Measurements from ENCODE around the gene CAMSAP3. TPM values are rescaled to one million over a fixed set of nuclear protein-coding genes. Genes with fewer than 3 reads are reported as not detected.

The CAMSAP3 gene
- total RNA-seq, 2 experiments from 2014 or later: 0.40 to 0.50 TPM

GRCh38 chr19:7610491-7611240 is 15.0 kb downstream of the CAMSAP3 start:
- ATAC-seq (ENCODE audit: low read depth) (no peak), DNase-seq (no peak)
- Mint-ChIP-seq H3K27me3 (no peaks in the 10 kb centered on the region), H3K4me1 (no peaks in the 10 kb centered on the region), H3K9me3 (no peaks in the 10 kb centered on the region), H3K36me3 (no peaks in the 10 kb centered on the region), H3K4me3 (no peak overlapping the region), H3K27ac (no peak overlapping the region)
- POLR2A ChIA-PET: no interaction called here

GRCh38 chr19:7611541-7612279 is 16.0 kb downstream of the CAMSAP3 start:
- no peaks in the 10 kb centered on the region for H3K4me1 Mint-ChIP-seq
- H3K27me3 Mint-ChIP-seq: no peaks in the 10 kb centered on the region
- no peak overlapping the region for H3K27ac Mint-ChIP-seq
- no peak for ATAC-seq (ENCODE audit: low read depth)
- H3K36me3 Mint-ChIP-seq: no peaks in the 10 kb centered on the region
- no peak for DNase-seq
- H3K9me3 Mint-ChIP-seq: no peaks in the 10 kb centered on the region
- POLR2A ChIA-PET: no interaction called here
- H3K4me3 Mint-ChIP-seq: no peak overlapping the region

- H3K27ac Mint-ChIP-seq: no peak overlapping the region
- no peaks in the 10 kb centered on the region for H3K4me1 Mint-ChIP-seq
Measured at GRCh38 chr19:7612282-7613274, 16.9 kb downstream of the CAMSAP3 start.

GRCh38 chr19:7614859-7615741 is 19.4 kb downstream of the CAMSAP3 start:
- Mint-ChIP-seq H3K4me1 (no peaks in the 10 kb centered on the region), H3K27ac (no peak overlapping the region), H3K27me3 (no peaks in the 10 kb centered on the region), H3K9me3 (no peaks in the 10 kb centered on the region), H3K4me3 (no peak overlapping the region), H3K36me3 (peaks cover 7% of the 10 kb centered on the region)
- ATAC-seq (ENCODE audit: low read depth) (no peak), DNase-seq (no peak)
- POLR2A ChIA-PET: no interaction called here

More at GRCh38 chr19:7612282-7613274, 16.9 kb downstream of the CAMSAP3 start:
- no peaks in the 10 kb centered on the region for H3K27me3 Mint-ChIP-seq
- no peak for ATAC-seq (ENCODE audit: low read depth)
- peaks cover 2% of the 10 kb centered on the region for H3K36me3 Mint-ChIP-seq
- POLR2A ChIA-PET: no interaction called here
- no peak overlapping the region for H3K4me3 Mint-ChIP-seq
- DNase-seq: no peak
- H3K9me3 Mint-ChIP-seq: no peaks in the 10 kb centered on the region

- POLR2A ChIA-PET: no interaction called here
- no peak overlapping the region for H3K27ac Mint-ChIP-seq
- no peak overlapping the region for H3K4me3 Mint-ChIP-seq
- no peaks in the 10 kb centered on the region for H3K4me1 Mint-ChIP-seq
- no peaks in the 10 kb centered on the region for H3K27me3 Mint-ChIP-seq
- no peak for ATAC-seq (ENCODE audit: low read depth)
- H3K36me3 Mint-ChIP-seq: peaks cover 11% of the 10 kb centered on the region
- H3K9me3 Mint-ChIP-seq: no peaks in the 10 kb centered on the region
- DNase-seq: no peak
Measured at GRCh38 chr19:7617172-7617571, 21.5 kb downstream of the CAMSAP3 start.

GRCh38 chr19:7617735-7618134 is 22.1 kb downstream of the CAMSAP3 start:
- POLR2A ChIA-PET: interaction anchor here (1.2 kb wide), 1 partner anchor 12 kb away, joined by 4 read pairs; the partner anchor contains the start of genes PET100 and XAB2

GRCh38 chr19:7618348-7618747 is 22.7 kb downstream of the CAMSAP3 start:
- no peaks in the 10 kb centered on the region for H3K9me3 Mint-ChIP-seq
- no peak overlapping the region for H3K4me3 Mint-ChIP-seq
- no peak for DNase-seq
- no peak overlapping the region for H3K27ac Mint-ChIP-seq
- H3K27me3 Mint-ChIP-seq: no peaks in the 10 kb centered on the region
- ATAC-seq (ENCODE audit: low read depth): no peak
- no peaks in the 10 kb centered on the region for H3K4me1 Mint-ChIP-seq
- peaks cover 14% of the 10 kb centered on the region for H3K36me3 Mint-ChIP-seq
- POLR2A ChIA-PET: interaction anchor here (1.2 kb wide), 1 partner anchor 11 kb away, joined by 4 read pairs; the partner anchor contains the start of genes PET100 and XAB2

More at GRCh38 chr19:7617735-7618134, 22.1 kb downstream of the CAMSAP3 start:
- Mint-ChIP-seq H3K4me3 (no peak overlapping the region), H3K4me1 (no peaks in the 10 kb centered on the region), H3K36me3 (peaks cover 11% of the 10 kb centered on the region), H3K27ac (no peak overlapping the region), H3K27me3 (no peaks in the 10 kb centered on the region), H3K9me3 (no peaks in the 10 kb centered on the region)
- ATAC-seq (ENCODE audit: low read depth): no peak
- DNase-seq: no peak

- ATAC-seq (ENCODE audit: low read depth) (no peak), DNase-seq (no peak)
- H3K4me1 Mint-ChIP-seq: no peaks in the 10 kb centered on the region
- H3K4me3 Mint-ChIP-seq: no peak overlapping the region
- H3K27ac Mint-ChIP-seq: no peak overlapping the region
- peaks cover 14% of the 10 kb centered on the region for H3K36me3 Mint-ChIP-seq
- POLR2A ChIA-PET: interaction anchor here (0.6 to 1.5 kb wide), 3 partner anchors 11 to 130 kb away, joined by 3 to 4 read pairs (median 3); partner anchors contain the start of genes PET100 and XAB2
- H3K27me3 Mint-ChIP-seq: no peaks in the 10 kb centered on the region
- no peaks in the 10 kb centered on the region for H3K9me3 Mint-ChIP-seq
Measured at GRCh38 chr19:7618771-7619510, 23.3 kb downstream of the CAMSAP3 start.

- Mint-ChIP-seq H3K36me3 (peaks cover 16% of the 10 kb centered on the region), H3K27me3 (no peaks in the 10 kb centered on the region), H3K4me1 (no peaks in the 10 kb centered on the region), H3K27ac (no peak overlapping the region), H3K4me3 (no peak overlapping the region), H3K9me3 (no peaks in the 10 kb centered on the region)
- POLR2A ChIA-PET: interaction anchor here (0.6 to 1.5 kb wide), 2 partner anchors 10 to 130 kb away, joined by 3 read pairs; partner anchors contain the start of gene PET100
- ATAC-seq (ENCODE audit: low read depth) (no peak), DNase-seq (no peak)
Measured at GRCh38 chr19:7619671-7620441, 24.2 kb downstream of the CAMSAP3 start.

GRCh38 chr19:7620442-7621412 is 25.1 kb downstream of the CAMSAP3 start:
- Mint-ChIP-seq H3K27me3 (no peaks in the 10 kb centered on the region), H3K36me3 (peaks cover 16% of the 10 kb centered on the region), H3K27ac (no peak overlapping the region), H3K4me1 (no peaks in the 10 kb centered on the region), H3K4me3 (no peak overlapping the region), H3K9me3 (no peaks in the 10 kb centered on the region)
- ATAC-seq (ENCODE audit: low read depth) (no peak), DNase-seq (no peak)
- POLR2A ChIA-PET: interaction anchor here (1.5 kb wide), 1 partner anchor 9 kb away, joined by 3 read pairs; the partner anchor contains the start of gene PET100
